ENCODE results near the gene ZNF574.

ZNF574 gene

DNA sequence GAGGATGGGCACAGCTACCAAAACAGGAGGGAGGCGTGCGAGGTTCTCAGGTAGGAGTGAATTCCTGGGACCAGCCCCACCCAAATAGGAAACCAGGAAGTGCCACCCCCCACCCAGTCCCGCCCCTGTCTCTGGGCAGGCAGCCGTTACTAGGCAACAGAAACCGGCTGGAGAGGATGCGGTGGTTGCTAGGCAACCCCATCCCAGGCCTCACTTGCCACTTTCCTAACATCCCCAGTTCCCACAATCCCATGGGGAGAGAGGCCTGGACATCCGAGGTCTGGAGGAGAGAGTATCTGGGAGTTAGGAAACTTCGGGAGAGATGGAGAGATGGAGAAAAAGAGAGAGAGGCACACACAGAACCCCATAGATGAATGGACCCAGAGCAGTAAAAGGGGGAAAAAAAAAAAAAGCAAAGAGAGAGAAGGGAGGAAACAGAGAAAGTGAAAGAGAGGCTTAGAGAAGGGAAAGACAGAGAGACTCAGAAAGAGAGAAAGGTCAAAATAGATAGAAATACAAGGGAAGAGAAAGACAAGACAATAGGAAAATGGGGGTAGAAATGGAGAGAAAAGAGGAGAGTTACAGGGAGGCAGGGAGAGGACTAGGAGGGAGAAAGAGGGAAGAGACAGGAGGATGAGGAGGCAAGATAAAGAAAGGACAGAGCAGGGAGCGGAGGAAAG lies 9.8 kb upstream of the ZNF574 start:
- Histone ChIP-seq H3K36me3 (ENCODE audit: insufficient read depth, low read length) (no peaks in the 10 kb centered on the region), H3K4me1 (ENCODE audit: insufficient read depth, low read length) (peaks cover 33% of the 10 kb centered on the region), H3K9me3 (ENCODE audit: low read length) (no peaks in the 10 kb centered on the region), H2AFZ (ENCODE audit: low read depth, low read length) (no peak overlapping the region), H3K27me3 (ENCODE audit: insufficient read depth, low read length) (peaks cover 3% of the 10 kb centered on the region), H3K4me3 (ENCODE audit: low read length) (no peak overlapping the region)

DNA sequence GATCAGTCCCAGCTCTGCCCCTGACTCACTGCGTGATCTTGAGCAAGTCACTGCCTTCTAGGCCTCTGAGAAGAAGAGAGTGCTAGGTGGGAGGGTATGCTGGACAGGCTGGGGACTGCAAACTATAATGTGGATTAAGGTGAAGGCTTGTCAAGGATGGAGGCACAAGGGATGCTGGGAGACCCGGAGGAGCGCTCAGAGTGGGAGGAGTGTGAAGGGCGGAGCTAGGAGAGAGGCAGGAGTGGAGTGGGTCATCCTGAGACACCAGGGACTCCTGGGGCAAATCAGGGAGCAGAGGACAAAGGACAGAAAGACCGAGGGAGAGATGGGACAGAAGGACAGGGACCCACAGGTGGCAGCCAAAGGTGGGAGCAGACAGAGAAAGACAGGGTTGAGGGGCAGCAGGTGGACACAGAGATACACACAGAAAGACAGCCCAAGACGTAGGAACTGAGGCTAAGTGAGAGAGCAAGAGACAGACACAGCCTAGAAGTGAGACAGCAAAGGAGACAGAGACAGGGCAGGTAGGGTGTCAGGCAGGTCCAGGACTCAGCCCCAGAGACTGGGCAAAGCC lies 8.6 kb upstream of the ZNF574 start:
- no peaks in the 10 kb centered on the region for H3K36me3 ChIP-seq (ENCODE audit: insufficient read depth, low read length)
- no peak overlapping the region for H2AFZ ChIP-seq (ENCODE audit: low read depth, low read length)
- H3K4me3 ChIP-seq (ENCODE audit: low read length), result no peak overlapping the region
- H3K27me3 ChIP-seq (ENCODE audit: insufficient read depth, low read length), result peaks cover 3% of the 10 kb centered on the region
- peaks cover 33% of the 10 kb centered on the region for H3K4me1 ChIP-seq (ENCODE audit: insufficient read depth, low read length)
- H3K9me3 ChIP-seq (ENCODE audit: low read length), result no peaks in the 10 kb centered on the region

DNA sequence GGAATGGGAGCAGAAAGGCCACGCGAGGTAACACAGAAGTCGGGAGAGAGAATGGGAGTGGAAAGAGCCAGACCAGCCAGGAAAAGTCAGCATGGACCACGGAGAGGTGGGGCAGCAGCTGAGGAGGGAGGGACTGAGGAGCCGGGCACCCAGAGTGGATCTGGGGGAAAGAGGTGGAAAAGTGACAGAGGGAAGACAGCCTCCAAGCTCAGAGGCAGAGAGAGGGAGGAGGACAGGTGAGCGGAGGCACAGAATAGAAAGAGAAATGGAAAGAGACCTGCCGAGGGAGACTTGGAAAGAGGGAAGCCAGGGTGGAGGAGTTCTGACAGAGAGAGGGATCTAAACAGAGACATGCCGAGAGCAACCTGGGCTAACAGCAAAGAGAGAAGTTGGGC lies 7.6 kb upstream of the ZNF574 start:
- H3K4me1 ChIP-seq (ENCODE audit: insufficient read depth, low read length), result peaks cover 33% of the 10 kb centered on the region
- H3K27me3 ChIP-seq (ENCODE audit: insufficient read depth, low read length), result peaks cover 3% of the 10 kb centered on the region
- no peak overlapping the region for H3K4me3 ChIP-seq (ENCODE audit: low read length)
- no peaks in the 10 kb centered on the region for H3K36me3 ChIP-seq (ENCODE audit: insufficient read depth, low read length)
- H2AFZ ChIP-seq (ENCODE audit: low read depth, low read length), result no peak overlapping the region
- no peaks in the 10 kb centered on the region for H3K9me3 ChIP-seq (ENCODE audit: low read length)

DNA sequence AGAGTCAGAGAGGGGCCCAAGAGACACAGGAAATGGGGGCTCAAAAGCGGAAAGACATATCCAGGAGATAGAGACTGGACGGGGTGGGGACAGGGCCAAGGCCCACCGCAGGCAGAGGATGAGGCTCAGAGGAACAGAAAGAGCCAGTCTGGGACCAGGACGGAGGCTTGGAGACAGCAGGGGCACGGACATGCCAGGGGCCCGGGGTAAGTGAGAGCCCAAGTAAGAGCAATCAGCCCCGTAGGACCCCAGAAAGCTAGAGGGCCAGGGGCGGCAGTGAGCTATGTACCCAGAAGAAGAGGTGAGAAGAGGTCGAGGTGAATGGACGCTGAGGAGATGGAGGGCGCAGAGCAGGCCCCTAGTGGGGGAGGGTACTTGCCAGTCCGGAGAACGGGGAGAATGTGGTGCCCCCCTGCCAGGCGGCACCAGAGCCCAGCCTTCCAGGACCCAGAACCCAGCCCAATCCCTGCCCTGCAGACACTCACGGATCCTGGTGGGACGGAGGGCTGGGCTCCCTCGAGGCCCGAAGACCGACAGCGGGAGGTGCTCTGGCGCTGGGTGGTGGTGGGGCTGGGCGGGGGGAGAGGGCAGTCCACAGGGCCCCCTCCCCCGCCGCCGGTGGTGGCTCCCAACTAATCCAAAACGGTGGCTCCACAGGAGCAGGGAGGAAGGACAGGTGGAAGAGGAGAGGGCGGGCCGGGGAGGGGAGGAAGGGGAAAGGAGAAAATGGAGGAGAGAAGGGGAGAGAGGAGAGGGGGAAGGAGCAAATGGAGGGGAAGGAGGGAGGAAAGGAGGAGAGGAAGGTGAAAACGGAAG lies 7.0 kb upstream of the ZNF574 start:
- peaks cover 3% of the 10 kb centered on the region for H3K27me3 ChIP-seq (ENCODE audit: insufficient read depth, low read length)
- H3K36me3 ChIP-seq (ENCODE audit: insufficient read depth, low read length), result no peaks in the 10 kb centered on the region
- no peak overlapping the region for H2AFZ ChIP-seq (ENCODE audit: low read depth, low read length)
- peaks cover 33% of the 10 kb centered on the region for H3K4me1 ChIP-seq (ENCODE audit: insufficient read depth, low read length)
- H3K4me3 ChIP-seq (ENCODE audit: low read length), result no peak overlapping the region
- H3K9me3 ChIP-seq (ENCODE audit: low read length), result no peaks in the 10 kb centered on the region

DNA sequence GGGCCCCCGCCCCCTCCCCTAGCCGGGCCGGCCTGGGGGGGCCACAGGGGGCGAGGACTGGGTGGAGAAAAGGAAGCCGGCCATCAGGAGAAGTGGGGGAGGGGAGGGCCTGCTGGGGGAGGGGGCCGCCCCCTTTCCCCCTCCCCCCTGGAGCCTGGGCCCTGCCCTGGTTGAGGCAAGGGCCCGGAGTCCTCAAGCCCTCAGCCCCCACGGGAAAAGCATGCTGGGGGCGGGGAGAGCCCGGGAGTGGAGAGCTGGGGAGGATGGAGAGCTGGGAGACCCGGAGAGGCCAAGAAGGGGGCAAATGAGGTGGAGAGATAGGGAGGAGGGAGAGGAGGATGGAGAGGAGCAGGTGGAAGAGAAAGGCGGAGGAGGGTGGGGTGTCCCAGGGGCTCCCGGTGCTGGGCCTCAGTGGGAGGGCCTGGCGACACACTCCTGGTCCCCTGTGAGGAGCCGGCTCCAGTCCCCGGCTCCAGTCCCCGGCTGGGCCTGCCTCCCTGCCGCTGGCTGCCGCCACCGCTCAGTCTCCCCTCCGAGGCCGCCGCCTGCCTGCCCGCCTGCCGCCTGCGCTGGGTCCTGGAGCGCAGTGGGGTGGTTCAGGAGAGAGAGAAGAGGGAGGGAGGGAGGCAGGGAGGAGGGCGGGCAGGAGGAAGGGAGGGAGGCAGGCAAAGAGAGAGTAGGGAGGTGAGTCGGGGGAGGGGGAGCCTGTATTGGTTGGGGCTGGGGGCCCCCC lies 6.2 kb upstream of the ZNF574 start, which contains the start of gene GRIK5:
Gene GRIK5, minus strand, starts transcription at position 588 of the 733 bp plus-strand sequence. CDS start 4,436 bp downstream, outside the sequence.
- H3K36me3 ChIP-seq (ENCODE audit: insufficient read depth, low read length), result no peaks in the 10 kb centered on the region
- H3K4me1 ChIP-seq (ENCODE audit: insufficient read depth, low read length), result peaks cover 34% of the 10 kb centered on the region
- H3K4me3 ChIP-seq (ENCODE audit: low read length), result peak within 1 kb of the TSS; percentile 32
- H2AFZ ChIP-seq (ENCODE audit: low read depth, low read length), result peak within 1 kb of the TSS; percentile 59
- H3K9me3 ChIP-seq (ENCODE audit: low read length), result no peaks in the 10 kb centered on the region
- peaks cover 3% of the 10 kb centered on the region for H3K27me3 ChIP-seq (ENCODE audit: insufficient read depth, low read length)

DNA sequence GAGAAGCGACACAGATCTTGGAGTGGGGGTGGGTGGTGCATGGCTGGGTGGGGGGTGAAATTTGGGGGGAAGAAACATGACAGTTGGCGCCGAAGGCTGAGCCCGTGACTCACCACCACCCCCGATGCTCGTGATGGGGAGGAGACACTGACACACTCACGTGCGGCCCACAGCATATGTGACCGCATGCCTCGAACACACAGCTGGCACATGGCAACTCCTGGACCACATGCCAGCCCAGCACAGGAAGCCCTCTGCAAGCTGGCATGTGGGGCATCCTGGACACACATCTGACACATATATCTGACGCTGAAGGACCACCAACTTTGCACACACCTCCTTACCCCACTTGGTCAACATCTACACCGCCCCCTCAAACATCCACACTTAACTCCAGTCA lies 4.7 kb upstream of the ZNF574 start:
- Histone ChIP-seq H2AFZ (ENCODE audit: low read depth, low read length) (no peak overlapping the region), H3K4me3 (ENCODE audit: low read length) (no peak overlapping the region), H3K4me1 (ENCODE audit: insufficient read depth, low read length) (peaks cover 35% of the 10 kb centered on the region), H3K27me3 (ENCODE audit: insufficient read depth, low read length) (peaks cover 3% of the 10 kb centered on the region), H3K9me3 (ENCODE audit: low read length) (no peaks in the 10 kb centered on the region), H3K36me3 (ENCODE audit: insufficient read depth, low read length) (no peaks in the 10 kb centered on the region)

DNA sequence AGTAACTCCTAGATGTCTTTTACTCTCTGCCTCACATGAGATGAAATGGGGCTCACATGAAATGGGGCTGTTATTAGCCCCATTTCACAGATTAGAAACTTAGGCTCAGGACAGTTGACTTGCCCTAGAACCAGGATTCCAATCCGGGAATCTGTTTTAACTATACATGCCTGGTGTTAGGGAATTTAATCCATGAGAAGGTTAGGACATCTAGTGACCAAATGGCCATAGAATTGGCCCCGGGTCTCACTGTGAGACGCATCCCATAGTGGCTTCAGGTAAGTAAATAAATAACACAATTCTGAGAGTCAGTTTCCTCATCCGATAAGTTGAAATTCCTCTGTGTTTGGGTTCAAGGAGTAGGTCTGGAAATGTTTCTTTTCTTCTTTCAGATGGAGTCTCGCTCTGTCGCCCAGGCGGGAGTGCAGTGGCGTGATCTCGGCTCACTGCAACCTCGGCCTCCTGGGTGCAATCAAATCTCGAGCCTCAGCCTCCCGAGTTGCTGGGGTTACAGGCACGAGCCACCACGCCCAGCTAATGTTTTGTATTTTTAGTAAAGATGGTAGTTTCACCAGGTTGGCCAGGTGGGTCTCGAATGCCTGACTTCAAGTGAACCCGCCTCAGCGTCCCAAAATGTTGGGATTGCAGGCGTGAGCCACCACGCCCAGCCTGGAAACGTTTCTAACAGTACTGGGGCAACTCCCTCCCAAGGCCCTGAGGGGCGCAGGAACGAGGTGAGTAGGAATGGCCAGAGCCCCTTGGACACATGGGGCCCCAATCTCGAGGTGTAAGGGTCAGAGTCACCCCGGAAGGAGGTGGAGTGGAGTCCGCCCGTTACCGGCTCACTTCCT lies 1.2 kb upstream of the ZNF574 start:
- Histone ChIP-seq H2AFZ (ENCODE audit: low read depth, low read length) (peak overlapping the region; percentile 11), H3K9me3 (ENCODE audit: low read length) (no peaks in the 10 kb centered on the region), H3K4me3 (ENCODE audit: low read length) (peak overlapping the region; percentile 63), H3K36me3 (ENCODE audit: insufficient read depth, low read length) (peaks cover 20% of the 10 kb centered on the region), H3K4me1 (ENCODE audit: insufficient read depth, low read length) (peaks cover 33% of the 10 kb centered on the region), H3K27me3 (ENCODE audit: insufficient read depth, low read length) (no peaks in the 10 kb centered on the region)

DNA sequence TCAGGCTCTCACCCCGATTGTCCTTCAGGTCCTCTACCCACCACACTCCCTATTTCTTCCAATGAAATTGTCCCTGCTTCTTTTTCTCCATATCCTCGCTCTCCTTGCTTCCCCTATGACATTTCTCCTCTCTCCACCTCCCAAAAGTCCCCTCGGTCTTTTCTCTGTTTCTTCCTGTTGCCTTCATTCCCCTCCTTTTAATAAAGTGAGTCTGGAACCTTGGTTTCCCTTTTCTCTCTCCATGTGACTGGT lies 676 bp upstream of the ZNF574 start:
- peaks cover 25% of the 10 kb centered on the region for H3K36me3 ChIP-seq (ENCODE audit: insufficient read depth, low read length)
- H3K27me3 ChIP-seq (ENCODE audit: insufficient read depth, low read length), result no peaks in the 10 kb centered on the region
- peaks cover 27% of the 10 kb centered on the region for H3K4me1 ChIP-seq (ENCODE audit: insufficient read depth, low read length)
- peak overlapping the region; percentile 11 for H2AFZ ChIP-seq (ENCODE audit: low read depth, low read length)
- H3K9me3 ChIP-seq (ENCODE audit: low read length), result no peaks in the 10 kb centered on the region
- H3K4me3 ChIP-seq (ENCODE audit: low read length), result peak overlapping the region; percentile 63

DNA sequence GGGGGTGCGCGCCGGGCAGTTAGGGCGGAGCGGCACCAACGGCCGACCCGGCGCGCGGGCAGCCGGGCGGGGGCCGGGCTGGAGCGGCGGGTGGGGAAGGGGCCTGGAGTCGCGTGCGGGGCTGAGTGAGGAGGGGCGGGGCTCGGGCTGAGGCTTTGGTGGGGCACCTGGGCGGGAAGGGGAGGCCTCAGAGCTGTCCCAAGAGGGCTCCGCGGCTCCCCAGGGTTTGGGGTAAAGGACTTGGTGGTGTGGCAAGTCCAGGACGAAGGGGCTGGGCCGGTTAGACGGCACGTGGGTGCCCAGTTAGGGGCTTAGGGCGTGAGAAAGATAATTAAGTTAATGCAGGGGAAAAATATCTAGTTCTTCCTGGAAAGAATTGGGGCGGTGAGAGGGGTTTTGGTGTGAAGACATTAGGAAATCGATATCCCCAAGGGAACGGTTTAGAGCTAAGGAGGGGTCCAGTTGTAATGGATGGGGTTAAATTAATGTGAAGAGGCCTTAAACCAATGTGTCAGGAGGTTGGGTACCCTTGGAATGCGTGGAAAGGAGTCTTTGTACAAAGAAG lies 496 bp downstream of the ZNF574 start:
- H2AFZ ChIP-seq (ENCODE audit: low read depth, low read length), result no peak overlapping the region
- H3K27me3 ChIP-seq (ENCODE audit: insufficient read depth, low read length), result no peaks in the 10 kb centered on the region
- peaks cover 23% of the 10 kb centered on the region for H3K4me1 ChIP-seq (ENCODE audit: insufficient read depth, low read length)
- H3K4me3 ChIP-seq (ENCODE audit: low read length), result peak overlapping the region; percentile 90
- H3K9me3 ChIP-seq (ENCODE audit: low read length), result no peaks in the 10 kb centered on the region
- H3K36me3 ChIP-seq (ENCODE audit: insufficient read depth, low read length), result peaks cover 37% of the 10 kb centered on the region

DNA sequence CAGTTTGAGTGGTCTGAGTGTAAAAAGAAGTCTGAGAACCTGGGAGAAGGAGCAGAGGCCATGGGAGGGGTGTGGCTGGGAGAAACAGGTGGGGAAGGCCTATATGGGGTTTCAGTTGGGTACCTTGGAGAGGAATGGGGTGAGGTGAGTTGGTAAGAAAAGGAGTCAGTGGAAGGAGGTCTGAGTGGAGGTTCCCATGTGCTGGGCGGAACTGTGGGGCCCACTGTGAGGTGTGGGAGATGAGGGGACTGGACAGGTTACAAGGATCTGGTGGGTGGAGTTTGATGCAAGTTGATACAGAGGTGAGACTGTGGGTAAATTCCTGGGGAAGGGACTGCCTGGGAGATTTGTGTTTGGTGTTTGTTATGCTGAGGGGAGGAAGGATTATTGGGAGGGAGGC lies 2.1 kb downstream of the ZNF574 start:
- Histone ChIP-seq H3K36me3 (ENCODE audit: insufficient read depth, low read length) (peaks cover 38% of the 10 kb centered on the region), H3K4me1 (ENCODE audit: insufficient read depth, low read length) (peaks cover 23% of the 10 kb centered on the region)

DNA sequence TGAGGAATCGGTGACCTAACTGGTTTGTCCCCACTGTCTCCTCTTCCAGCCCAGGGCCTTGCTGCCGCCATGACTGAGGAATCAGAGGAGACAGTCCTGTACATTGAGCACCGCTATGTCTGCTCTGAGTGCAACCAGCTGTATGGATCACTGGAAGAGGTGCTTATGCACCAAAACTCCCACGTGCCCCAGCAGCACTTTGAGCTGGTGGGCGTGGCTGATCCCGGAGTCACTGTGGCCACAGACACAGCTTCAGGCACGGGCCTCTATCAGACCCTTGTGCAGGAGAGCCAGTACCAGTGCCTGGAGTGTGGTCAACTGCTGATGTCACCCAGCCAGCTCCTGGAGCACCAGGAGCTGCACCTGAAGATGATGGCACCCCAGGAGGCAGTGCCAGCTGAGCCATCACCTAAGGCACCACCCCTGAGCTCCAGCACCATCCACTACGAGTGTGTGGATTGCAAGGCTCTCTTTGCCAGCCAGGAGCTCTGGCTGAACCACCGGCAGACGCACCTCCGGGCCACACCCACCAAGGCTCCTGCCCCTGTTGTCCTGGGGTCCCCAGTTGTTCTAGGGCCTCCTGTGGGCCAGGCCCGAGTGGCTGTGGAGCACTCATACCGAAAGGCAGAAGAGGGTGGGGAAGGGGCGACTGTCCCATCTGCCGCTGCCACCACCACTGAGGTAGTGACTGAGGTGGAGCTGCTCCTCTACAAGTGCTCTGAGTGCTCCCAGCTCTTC lies 2.7 kb downstream of the ZNF574 start:
- Histone ChIP-seq H3K9me3 (ENCODE audit: low read length) (no peaks in the 10 kb centered on the region), H3K4me1 (ENCODE audit: insufficient read depth, low read length) (peaks cover 23% of the 10 kb centered on the region), H2AFZ (ENCODE audit: low read depth, low read length) (no peak overlapping the region), H3K36me3 (ENCODE audit: insufficient read depth, low read length) (peaks cover 38% of the 10 kb centered on the region), H3K4me3 (ENCODE audit: low read length) (no peak overlapping the region), H3K27me3 (ENCODE audit: insufficient read depth, low read length) (no peaks in the 10 kb centered on the region)

More for the DNA sequence above, 2.1 kb downstream of the ZNF574 start:
- Histone ChIP-seq H2AFZ (ENCODE audit: low read depth, low read length) (no peak overlapping the region), H3K4me3 (ENCODE audit: low read length) (peak overlapping the region; percentile 90), H3K27me3 (ENCODE audit: insufficient read depth, low read length) (no peaks in the 10 kb centered on the region), H3K9me3 (ENCODE audit: low read length) (no peaks in the 10 kb centered on the region)

DNA sequence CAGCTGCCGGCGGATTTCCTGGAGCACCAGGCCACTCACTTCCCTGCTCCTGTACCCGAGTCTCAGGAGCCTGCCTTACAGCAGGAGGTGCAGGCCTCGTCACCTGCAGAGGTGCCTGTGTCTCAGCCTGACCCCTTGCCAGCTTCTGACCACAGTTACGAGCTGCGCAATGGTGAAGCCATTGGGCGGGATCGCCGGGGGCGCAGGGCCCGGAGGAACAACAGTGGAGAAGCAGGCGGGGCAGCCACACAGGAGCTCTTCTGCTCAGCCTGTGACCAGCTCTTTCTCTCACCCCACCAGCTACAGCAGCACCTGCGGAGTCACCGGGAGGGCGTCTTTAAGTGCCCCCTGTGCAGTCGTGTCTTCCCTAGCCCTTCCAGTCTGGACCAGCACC lies 3.3 kb downstream of the ZNF574 start:
- Histone ChIP-seq H2AFZ (ENCODE audit: low read depth, low read length) (no peak overlapping the region), H3K36me3 (ENCODE audit: insufficient read depth, low read length) (peaks cover 38% of the 10 kb centered on the region), H3K4me3 (ENCODE audit: low read length) (no peak overlapping the region), H3K4me1 (ENCODE audit: insufficient read depth, low read length) (peaks cover 23% of the 10 kb centered on the region), H3K9me3 (ENCODE audit: low read length) (no peaks in the 10 kb centered on the region), H3K27me3 (ENCODE audit: insufficient read depth, low read length) (no peaks in the 10 kb centered on the region)
